ENCODE results near the gene RMRP. TPM values are rescaled to one million over a fixed set of nuclear protein-coding genes. Genes with fewer than 3 reads are reported as not detected.

The RMRP gene
- total and polyA plus RNA-seq, 9 of the 15 experiments (the other 6 are each of a cell fraction or from before 2014, with no cell fraction given) = 75.7 to 89,974 (median 13,378) TPM; not detected in 3

DNA sequence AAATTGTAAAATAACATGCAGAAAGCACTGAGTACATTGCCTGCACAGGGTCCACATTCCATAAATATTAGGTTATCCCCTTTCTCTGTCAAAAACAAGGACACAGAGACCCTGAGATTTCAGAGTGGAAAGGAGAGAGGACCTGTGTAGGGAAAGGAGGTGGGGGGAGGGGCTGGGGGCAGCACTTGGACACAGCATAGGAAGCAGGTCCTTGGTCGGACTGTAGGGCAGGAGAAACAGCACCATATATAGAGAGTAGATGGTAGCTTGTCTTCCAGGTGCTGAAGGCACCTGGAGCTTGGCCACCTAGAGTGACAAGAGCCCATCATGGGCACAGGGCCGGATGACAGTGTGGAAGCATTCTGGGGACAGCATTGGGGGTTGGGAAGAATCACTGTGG lies 29.5 kb upstream of the RMRP start (continued):
- TF ChIP-seq, protein P1, sequence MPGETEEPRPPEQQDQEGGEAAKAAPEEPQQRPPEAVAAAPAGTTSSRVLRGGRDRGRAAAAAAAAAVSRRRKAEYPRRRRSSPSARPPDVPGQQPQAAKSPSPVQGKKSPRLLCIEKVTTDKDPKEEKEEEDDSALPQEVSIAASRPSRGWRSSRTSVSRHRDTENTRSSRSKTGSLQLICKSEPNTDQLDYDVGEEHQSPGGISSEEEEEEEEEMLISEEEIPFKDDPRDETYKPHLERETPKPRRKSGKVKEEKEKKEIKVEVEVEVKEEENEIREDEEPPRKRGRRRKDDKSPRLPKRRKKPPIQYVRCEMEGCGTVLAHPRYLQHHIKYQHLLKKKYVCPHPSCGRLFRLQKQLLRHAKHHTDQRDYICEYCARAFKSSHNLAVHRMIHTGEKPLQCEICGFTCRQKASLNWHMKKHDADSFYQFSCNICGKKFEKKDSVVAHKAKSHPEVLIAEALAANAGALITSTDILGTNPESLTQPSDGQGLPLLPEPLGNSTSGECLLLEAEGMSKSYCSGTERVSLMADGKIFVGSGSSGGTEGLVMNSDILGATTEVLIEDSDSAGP (CRISPR knock-in tag; IDR thresholded peaks at IDR 0.05) = no peak
- TF ChIP-seq ZEB2 (IDR thresholded peaks at IDR 0.05) (no peak), BRF1 (IDR thresholded peaks at IDR 0.05; ENCODE audit: borderline replicate concordance, extremely low read depth, insufficient read length) (no peak), ZKSCAN8 (CRISPR knock-in tag; IDR thresholded peaks at IDR 0.05) (no peak)

DNA sequence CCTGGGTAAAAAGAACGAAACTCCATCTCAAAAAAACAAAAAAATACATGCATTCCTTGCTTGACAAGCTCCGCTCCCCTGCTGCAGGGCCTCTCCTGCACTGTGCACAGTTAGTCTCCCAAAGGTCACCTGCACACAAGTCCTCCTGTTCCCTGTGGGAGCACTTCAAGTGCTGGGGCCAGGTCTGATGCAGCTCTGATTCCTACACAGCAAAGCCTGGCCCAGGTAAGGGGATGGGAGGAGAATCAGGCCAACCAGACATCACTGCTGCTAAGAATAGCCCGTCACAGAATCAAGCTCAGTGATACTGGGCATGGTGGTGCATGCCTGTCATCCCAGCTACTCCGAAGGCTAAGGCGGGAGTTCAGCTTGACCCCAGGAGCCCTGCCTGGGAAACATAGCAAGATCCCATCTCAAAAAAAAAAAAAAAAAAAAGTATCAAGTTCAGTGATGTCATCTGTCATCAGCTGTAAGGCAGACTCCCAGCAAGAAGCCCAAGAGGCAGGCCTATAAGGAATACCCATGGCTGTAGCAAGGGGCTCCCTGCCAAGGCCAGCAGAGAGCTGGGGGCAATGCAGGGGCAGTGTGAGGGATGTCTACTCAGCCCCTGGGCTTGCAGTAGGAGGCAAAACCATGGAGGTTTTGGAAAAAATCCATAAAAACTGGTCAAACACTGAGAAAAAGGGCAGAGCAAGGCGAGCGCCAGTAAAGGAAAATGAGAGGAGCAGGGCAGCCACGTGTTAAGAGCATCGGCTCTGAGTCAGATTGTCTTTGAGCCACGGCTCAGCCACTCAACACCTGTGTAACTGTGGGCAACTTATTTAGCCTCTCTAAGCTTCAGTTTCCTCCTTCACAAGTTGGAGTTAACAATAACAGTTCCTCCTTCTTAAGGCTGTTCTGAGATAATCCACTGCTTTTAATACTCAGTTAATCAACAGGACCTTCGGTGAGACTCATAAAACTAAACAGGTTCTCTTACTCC lies 28.7 kb upstream of the RMRP start:
- no TSS peak for BruUV-seq (replicated peaks)
- Histone ChIP-seq H4K20me1 (replicated peaks; ENCODE audit: control insufficient read depth, insufficient read depth, low read length) (no peaks in the 10 kb centered on the region), H3K9ac (ENCODE audit: insufficient read depth in 1 of 2, low read depth in 2 of 2, low read length in 2 of 2) (no peak overlapping the region), H3K36me3 (ENCODE audit: control insufficient read depth, insufficient read depth, low read length) (peaks cover 7% of the 10 kb centered on the region; the same call in 2 of the 3 replicates), H3K4me2 (ENCODE audit: insufficient read depth, low read length) (no peak overlapping the region), H3K4me1 (replicated peaks in 1 of 2; ENCODE audit: control insufficient read depth in 2 of 2, insufficient read depth in 2 of 2, low read length in 2 of 2) (peaks cover 11 to 23% of the 10 kb centered on the region in 2 experiments; a peak in 4 of 5 replicates), H3K27me3 (ENCODE audit: control insufficient read depth in 2 of 2, insufficient read depth in 2 of 2, low read length in 2 of 2) (no peaks in the 10 kb centered on the region), H3K4me3 (no peak overlapping the region), H2AFZ (ENCODE audit: low read depth, low read length) (no peak overlapping the region), H3K27ac (ENCODE audit: extremely low read depth, low read depth, low read length) (no peak overlapping the region), H3K9me3 (replicated peaks; ENCODE audit: control insufficient read depth, insufficient read depth, low read depth, low read length) (no peaks in the 10 kb centered on the region), H3K9me1 (ENCODE audit: control insufficient read depth, insufficient read depth, low read length) (no peaks in the 10 kb centered on the region), H3K79me2 (ENCODE audit: control insufficient read depth, insufficient read depth, low read length) (no peaks in the 10 kb centered on the region)
- in situ Hi-C loops (cut with MboI) (no loop called here), intact Hi-C loops (cut with micrococcal nuclease) (no loop called here)
- 70% methylated on average over 11 of the region's 11 CpGs for WGBS (ENCODE audit: insufficient coverage, low coverage, missing lambda C conversion rate)
- TF ChIP-seq CHD1 (IDR thresholded peaks at IDR 0.05; ENCODE audit: low read length) (no peak), CHCHD3 (CRISPR knock-in tag; IDR thresholded peaks at IDR 0.05) (no peak), FOXK1 (CRISPR knock-in tag; IDR thresholded peaks at IDR 0.05; ENCODE audit: borderline replicate concordance) (no peak), RFX7 (CRISPR knock-in tag; IDR thresholded peaks at IDR 0.05) (no peak), SLC30A9 (CRISPR knock-in tag; IDR thresholded peaks at IDR 0.05) (no peak), PHF8 (IDR thresholded peaks at IDR 0.05; ENCODE audit: borderline replicate concordance, low read length) (no peak), MCM2 (IDR thresholded peaks at IDR 0.05; ENCODE audit: low read depth) (no peak), ZNF12 (CRISPR knock-in tag; IDR thresholded peaks at IDR 0.05) (no peak), SUPT5H (IDR thresholded peaks at IDR 0.05) (no peak), KAT8 (IDR thresholded peaks at IDR 0.05; ENCODE audit: low read depth) (no peak), DNMT1 (IDR thresholded peaks at IDR 0.05) (no peak)
- TF ChIP-seq, protein P2, sequence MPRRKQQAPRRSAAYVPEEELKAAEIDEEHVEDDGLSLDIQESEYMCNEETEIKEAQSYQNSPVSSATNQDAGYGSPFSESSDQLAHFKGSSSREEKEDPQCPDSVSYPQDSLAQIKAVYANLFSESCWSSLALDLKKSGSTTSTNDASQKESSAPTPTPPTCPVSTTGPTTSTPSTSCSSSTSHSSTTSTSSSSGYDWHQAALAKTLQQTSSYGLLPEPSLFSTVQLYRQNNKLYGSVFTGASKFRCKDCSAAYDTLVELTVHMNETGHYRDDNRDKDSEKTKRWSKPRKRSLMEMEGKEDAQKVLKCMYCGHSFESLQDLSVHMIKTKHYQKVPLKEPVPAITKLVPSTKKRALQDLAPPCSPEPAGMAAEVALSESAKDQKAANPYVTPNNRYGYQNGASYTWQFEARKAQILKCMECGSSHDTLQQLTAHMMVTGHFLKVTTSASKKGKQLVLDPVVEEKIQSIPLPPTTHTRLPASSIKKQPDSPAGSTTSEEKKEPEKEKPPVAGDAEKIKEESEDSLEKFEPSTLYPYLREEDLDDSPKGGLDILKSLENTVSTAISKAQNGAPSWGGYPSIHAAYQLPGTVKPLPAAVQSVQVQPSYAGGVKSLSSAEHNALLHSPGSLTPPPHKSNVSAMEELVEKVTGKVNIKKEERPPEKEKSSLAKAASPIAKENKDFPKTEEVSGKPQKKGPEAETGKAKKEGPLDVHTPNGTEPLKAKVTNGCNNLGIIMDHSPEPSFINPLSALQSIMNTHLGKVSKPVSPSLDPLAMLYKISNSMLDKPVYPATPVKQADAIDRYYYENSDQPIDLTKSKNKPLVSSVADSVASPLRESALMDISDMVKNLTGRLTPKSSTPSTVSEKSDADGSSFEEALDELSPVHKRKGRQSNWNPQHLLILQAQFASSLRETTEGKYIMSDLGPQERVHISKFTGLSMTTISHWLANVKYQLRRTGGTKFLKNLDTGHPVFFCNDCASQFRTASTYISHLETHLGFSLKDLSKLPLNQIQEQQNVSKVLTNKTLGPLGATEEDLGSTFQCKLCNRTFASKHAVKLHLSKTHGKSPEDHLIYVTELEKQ (CRISPR knock-in tag; IDR thresholded peaks at IDR 0.05) = no peak
- FAIRE-seq = no peak
- ChIA-PET POLR2A (interaction anchor here (1.0 to 1.3 kb wide), 3 partner anchors 8 to 126 kb away, joined by 3 to 5 read pairs (median 4); partner anchors contain the start of gene SPAG8), CTCF (ENCODE audit: low intra/inter-chr PET ratio) (no interaction called here)
- no peak for DNase-seq (ENCODE audit: extremely low read depth in 1 of 4, low spot score in 3 of 4)
- ATAC-seq = no peak
